Panc1 (cell line): ENCODE results near the gene FILIP1L. TPM values are rescaled to one million over a fixed set of nuclear protein-coding genes. Genes with fewer than 3 reads are reported as not detected.

Experiments
- ATAC-seq: fragments of 200-7000 bp; cut with Tn5 transposase; 2 replicates; pipeline ENCODE4 v1.9.1; 2020; ENCODE audit warnings: mild to moderate bottlenecking, moderate library complexity
- BruUV-seq: library from RNA; stranded (reverse); fragments of 400-500 nt; replicated peaks from 2 replicates; lab custom pipeline; 2021; lab: Mats Ljungman, UMichigan
- CTCF ChIA-PET: fragments of 300-600 bp; sonication (Branson Sonifier 250); formaldehyde crosslinking; loops from one replicate; lab custom pipeline; 2022; ENCODE audit warnings: antibody characterized with exemption; lab: Charles Lee
- POLR2A ChIA-PET: fragments of 300-600 bp; sonication (Branson Sonifier 250); formaldehyde crosslinking; loops from one replicate; lab custom pipeline; 2022; ENCODE audit warnings: antibody characterized with exemption; lab: Charles Lee
- DNase-seq: peaks from one replicate; pipeline ENCODE4 v3.0.0-alpha.2; 2010; ENCODE audit warnings: low read depth, low spot score
- H3K27ac ChIP-seq: 2 replicates; pipeline ENCODE4 v1.5.1; 2011; ENCODE audit warnings: mild to moderate bottlenecking, low read length, inconsistent platforms
- H3K27me3 ChIP-seq: fragments of 200-500 bp; sonication (Bioruptor generic); 2 replicates; pipeline ENCODE4 v1.6.0; 2014; ENCODE audit warnings: low read length, inconsistent platforms; ENCODE audit not compliant: control insufficient read depth, insufficient read depth
- H3K36me3 ChIP-seq: fragments of 200-500 bp; sonication (Bioruptor generic); 2 replicates; pipeline ENCODE4 v1.5.1; 2014; ENCODE audit warnings: inconsistent platforms, mild to moderate bottlenecking, low read length, moderate library complexity; ENCODE audit not compliant: control insufficient read depth, insufficient read depth
- H3K4me1 ChIP-seq: 2 replicates; pipeline ENCODE4 v1.5.1; 2011; ENCODE audit warnings: inconsistent platforms, mild to moderate bottlenecking, low read length, moderate library complexity; ENCODE audit not compliant: control insufficient read depth, insufficient read depth
- H3K4me3 ChIP-seq, 2 experiments: 2 replicates each; pipeline ENCODE4 v1.5.1; 2011 to 2012; ENCODE audit warnings: low read depth in 2 of 2, low read length in 2 of 2, mild to moderate bottlenecking in 2 of 2, inconsistent platforms in 1 of 2, moderate library complexity in 1 of 2
- H3K9me3 ChIP-seq: fragments of 200-500 bp; sonication (Bioruptor generic); 2 replicates; pipeline ENCODE4 v1.5.1; 2014; ENCODE audit warnings: low read depth, mild to moderate bottlenecking, inconsistent platforms, low read length, moderate library complexity; ENCODE audit not compliant: control insufficient read depth, insufficient read depth
- POLR2AphosphoS5 ChIP-seq: IDR thresholded peaks from 2 replicates; pipeline ENCODE4 v1.6.1; 2012; ENCODE audit warnings: mild to moderate bottlenecking, low read depth, low read length, moderate library complexity
- SIN3A ChIP-seq: IDR thresholded peaks from 2 replicates; pipeline ENCODE4 v1.6.1; 2012; ENCODE audit warnings: low read depth, mild to moderate bottlenecking, low read length, moderate library complexity, borderline replicate concordance; ENCODE audit not compliant: insufficient read depth
- TCF7L2 ChIP-seq: IDR thresholded peaks from 2 replicates; pipeline ENCODE4 v1.6.1; 2011; ENCODE audit warnings: mild to moderate bottlenecking, low read depth, low read length, inconsistent platforms
- in situ Hi-C: cut with HindIII; loops from 2 replicates; pipeline ENCODE4 v1.10.0; 2016; ENCODE audit warnings: low sequenced_read_pairs, low pct_unique_long_range_greater_than_20kb
- intact Hi-C: fragments of 100-400 bp; cut with micrococcal nuclease; formaldehyde crosslinking; loops from one replicate; pipeline ENCODE4 v1.10.0; 2022; ENCODE audit not compliant: unreplicated experiment
- total RNA-seq: library from RNA; stranded (reverse); gene quantifications from one replicate; pipeline ENCODE4 v1.2.1, GENCODE V29; 2021; ENCODE audit not compliant: unreplicated experiment
- TF ChIP-seq, protein P1 (sequence below), 2 experiments: IDR thresholded peaks; 2 replicates each; pipeline ENCODE4 v1.6.1; 2011 to 2012; ENCODE audit warnings: low read depth in 2 of 2, control low read depth in 1 of 2, low read length in 1 of 2, mild to moderate bottlenecking in 1 of 2, moderate library complexity in 1 of 2; ENCODE audit not compliant: insufficient read depth in 1 of 2
- TF ChIP-seq, protein P2 (sequence below): fragments of 450-650 bp; IDR thresholded peaks from 2 replicates; pipeline ENCODE4 v1.5.1; 2017; ENCODE audit warnings: mild to moderate bottlenecking

Gene FILIP1L
- total RNA-seq, 1 experiment from 2014 or later, result 3.2 TPM

DNA sequence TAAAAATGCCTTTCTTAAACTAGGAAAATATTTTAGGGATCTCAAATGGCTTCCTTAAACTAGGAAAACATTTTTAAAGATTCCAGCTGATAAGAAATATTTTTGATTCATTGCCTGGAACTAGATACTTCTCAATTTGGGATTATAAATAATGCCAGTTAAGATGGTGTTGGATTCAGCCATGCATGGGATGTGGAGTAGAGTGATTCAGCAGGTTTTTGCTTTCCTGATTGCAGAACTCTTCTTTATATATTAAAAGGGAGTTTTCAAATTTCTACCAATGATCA, 15.6 kb downstream of the FILIP1L start:
- H3K27ac ChIP-seq, result no peak overlapping the region
- H3K4me3 ChIP-seq, result no peak overlapping the region
- CTCF ChIA-PET, result no interaction called here
- no peaks in the 10 kb centered on the region for H3K36me3 ChIP-seq
- intact Hi-C loops (no loop called here), in situ Hi-C loops (no loop called here)
- H3K4me1 ChIP-seq, result peaks cover 5% of the 10 kb centered on the region; the same call in 1 of the 2 replicates
- TF ChIP-seq SIN3A (no peak), POLR2AphosphoS5 (no peak), TCF7L2 (no peak)
- TF ChIP-seq, protein P1, sequence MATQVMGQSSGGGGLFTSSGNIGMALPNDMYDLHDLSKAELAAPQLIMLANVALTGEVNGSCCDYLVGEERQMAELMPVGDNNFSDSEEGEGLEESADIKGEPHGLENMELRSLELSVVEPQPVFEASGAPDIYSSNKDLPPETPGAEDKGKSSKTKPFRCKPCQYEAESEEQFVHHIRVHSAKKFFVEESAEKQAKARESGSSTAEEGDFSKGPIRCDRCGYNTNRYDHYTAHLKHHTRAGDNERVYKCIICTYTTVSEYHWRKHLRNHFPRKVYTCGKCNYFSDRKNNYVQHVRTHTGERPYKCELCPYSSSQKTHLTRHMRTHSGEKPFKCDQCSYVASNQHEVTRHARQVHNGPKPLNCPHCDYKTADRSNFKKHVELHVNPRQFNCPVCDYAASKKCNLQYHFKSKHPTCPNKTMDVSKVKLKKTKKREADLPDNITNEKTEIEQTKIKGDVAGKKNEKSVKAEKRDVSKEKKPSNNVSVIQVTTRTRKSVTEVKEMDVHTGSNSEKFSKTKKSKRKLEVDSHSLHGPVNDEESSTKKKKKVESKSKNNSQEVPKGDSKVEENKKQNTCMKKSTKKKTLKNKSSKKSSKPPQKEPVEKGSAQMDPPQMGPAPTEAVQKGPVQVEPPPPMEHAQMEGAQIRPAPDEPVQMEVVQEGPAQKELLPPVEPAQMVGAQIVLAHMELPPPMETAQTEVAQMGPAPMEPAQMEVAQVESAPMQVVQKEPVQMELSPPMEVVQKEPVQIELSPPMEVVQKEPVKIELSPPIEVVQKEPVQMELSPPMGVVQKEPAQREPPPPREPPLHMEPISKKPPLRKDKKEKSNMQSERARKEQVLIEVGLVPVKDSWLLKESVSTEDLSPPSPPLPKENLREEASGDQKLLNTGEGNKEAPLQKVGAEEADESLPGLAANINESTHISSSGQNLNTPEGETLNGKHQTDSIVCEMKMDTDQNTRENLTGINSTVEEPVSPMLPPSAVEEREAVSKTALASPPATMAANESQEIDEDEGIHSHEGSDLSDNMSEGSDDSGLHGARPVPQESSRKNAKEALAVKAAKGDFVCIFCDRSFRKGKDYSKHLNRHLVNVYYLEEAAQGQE (IDR thresholded peaks at IDR 0.05; ENCODE audit: insufficient read depth in 1 of 2, low read depth in 2 of 2, low read length in 1 of 2), result no peak
- TF ChIP-seq, protein P2, sequence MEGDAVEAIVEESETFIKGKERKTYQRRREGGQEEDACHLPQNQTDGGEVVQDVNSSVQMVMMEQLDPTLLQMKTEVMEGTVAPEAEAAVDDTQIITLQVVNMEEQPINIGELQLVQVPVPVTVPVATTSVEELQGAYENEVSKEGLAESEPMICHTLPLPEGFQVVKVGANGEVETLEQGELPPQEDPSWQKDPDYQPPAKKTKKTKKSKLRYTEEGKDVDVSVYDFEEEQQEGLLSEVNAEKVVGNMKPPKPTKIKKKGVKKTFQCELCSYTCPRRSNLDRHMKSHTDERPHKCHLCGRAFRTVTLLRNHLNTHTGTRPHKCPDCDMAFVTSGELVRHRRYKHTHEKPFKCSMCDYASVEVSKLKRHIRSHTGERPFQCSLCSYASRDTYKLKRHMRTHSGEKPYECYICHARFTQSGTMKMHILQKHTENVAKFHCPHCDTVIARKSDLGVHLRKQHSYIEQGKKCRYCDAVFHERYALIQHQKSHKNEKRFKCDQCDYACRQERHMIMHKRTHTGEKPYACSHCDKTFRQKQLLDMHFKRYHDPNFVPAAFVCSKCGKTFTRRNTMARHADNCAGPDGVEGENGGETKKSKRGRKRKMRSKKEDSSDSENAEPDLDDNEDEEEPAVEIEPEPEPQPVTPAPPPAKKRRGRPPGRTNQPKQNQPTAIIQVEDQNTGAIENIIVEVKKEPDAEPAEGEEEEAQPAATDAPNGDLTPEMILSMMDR, result no peak
- H3K9me3 ChIP-seq, result no peaks in the 10 kb centered on the region
- no peaks in the 10 kb centered on the region for H3K27me3 ChIP-seq
- no TSS peak for BruUV-seq
- POLR2A ChIA-PET, result no interaction called here
- ATAC-seq, result no peak
- no peak for DNase-seq

DNA sequence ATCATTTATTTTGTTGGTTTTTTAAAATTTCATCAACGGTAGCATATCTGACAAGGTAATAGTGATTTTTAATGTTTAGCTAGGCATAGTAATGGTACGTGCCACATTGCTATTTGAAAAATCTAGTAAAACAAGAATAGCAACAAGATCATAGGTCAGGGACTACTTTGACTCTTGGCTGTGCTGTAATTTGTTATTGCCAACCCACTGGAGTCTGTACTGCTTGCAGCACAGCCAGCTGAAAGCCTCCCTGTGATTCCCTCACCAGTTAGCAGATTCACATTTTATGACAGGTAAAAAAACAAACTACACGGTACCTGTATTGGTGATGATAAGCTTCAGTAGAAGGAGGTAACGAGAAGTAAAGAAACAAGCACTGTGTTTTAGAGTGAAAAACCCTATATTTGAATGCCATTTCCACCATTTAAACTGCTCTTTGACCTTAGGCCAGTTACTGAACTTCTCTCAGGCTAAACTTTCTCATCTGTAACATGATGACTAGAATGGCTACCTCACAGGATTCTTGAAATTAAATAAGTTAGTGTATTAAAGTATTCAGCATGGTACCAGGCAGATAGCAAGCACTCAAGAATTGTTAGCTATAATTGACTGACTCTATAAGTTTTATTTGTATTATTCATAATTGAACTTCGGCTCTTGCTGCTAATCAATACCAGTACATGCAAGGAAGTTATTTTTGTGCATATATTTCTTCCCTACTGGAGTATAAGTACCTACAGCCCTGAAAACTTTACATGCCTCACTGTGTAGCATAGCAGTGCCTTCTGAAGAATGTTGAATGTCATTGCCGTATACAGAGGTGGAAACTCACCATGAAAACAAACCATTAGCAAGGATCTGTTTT, 16.1 kb downstream of the FILIP1L start:
- no peak overlapping the region for H3K4me3 ChIP-seq
- H3K27me3 ChIP-seq, result no peaks in the 10 kb centered on the region
- no peak for ATAC-seq
- ChIA-PET CTCF (no interaction called here), POLR2A (no interaction called here)
- in situ Hi-C loops, result no loop called here
- no peaks in the 10 kb centered on the region for H3K9me3 ChIP-seq
- H3K27ac ChIP-seq, result no peak overlapping the region
- intact Hi-C loops, result no loop called here
- H3K4me1 ChIP-seq, result peaks cover 1% of the 10 kb centered on the region; the same call in 1 of the 2 replicates
- TF ChIP-seq, protein P2, result no peak
- TF ChIP-seq SIN3A, result no peak
- no peak for TF ChIP-seq POLR2AphosphoS5
- TF ChIP-seq, protein P1 (IDR thresholded peaks at IDR 0.05; ENCODE audit: insufficient read depth in 1 of 2, low read depth in 2 of 2, low read length in 1 of 2), result no peak
- no peak for TF ChIP-seq TCF7L2
- no TSS peak for BruUV-seq
- H3K36me3 ChIP-seq, result no peaks in the 10 kb centered on the region
- DNase-seq, result no peak
